BE2C (cell line): Measurements from ENCODE around the gene STX16.

Experiments used
- DNase-seq: peaks from one replicate; pipeline ENCODE4 v3.0.0-alpha.2; 2020
- H3K27me3 ChIP-seq: fragments of 250-450 bp; sonication (Bioruptor Pico); 2 replicates; pipeline ENCODE4 v1.5.1; 2020; ENCODE audit warnings: mild to moderate bottlenecking
- H3K36me3 ChIP-seq: fragments of 250-450 bp; sonication (Bioruptor Pico); 2 replicates; pipeline ENCODE4 v1.5.1; 2020; ENCODE audit warnings: mild to moderate bottlenecking
- H3K4me1 ChIP-seq: fragments of 250-450 bp; sonication (Bioruptor Pico); 2 replicates; pipeline ENCODE4 v1.5.1; 2020
- H3K4me3 ChIP-seq: 2 replicates; pipeline ENCODE4 v1.5.1; 2011; ENCODE audit warnings: low read depth, low read length
- H3K9me3 ChIP-seq: fragments of 250-450 bp; sonication (Bioruptor Pico); 2 replicates; pipeline ENCODE4 v1.5.1; 2020
- CTCF ChIP-seq: IDR thresholded peaks from 2 replicates; pipeline ENCODE4 v1.5.1; 2012; ENCODE audit warnings: mild to moderate bottlenecking, low read depth, low read length

The STX16 gene

GRCh38 chr20:58621906-58622548, 29.1 kb upstream of the STX16 start:
- peak; percentile 29; the same call in 1 of the 2 replicates for TF ChIP-seq CTCF
- Histone ChIP-seq H3K4me3 (no peak overlapping the region), H3K4me1 (peaks cover 9% of the 10 kb centered on the region), H3K27me3 (no peaks in the 10 kb centered on the region), H3K9me3 (no peaks in the 10 kb centered on the region), H3K36me3 (no peaks in the 10 kb centered on the region)
- no peak for DNase-seq

- no peak for DNase-seq
- H3K9me3 ChIP-seq: no peaks in the 10 kb centered on the region
- no peaks in the 10 kb centered on the region for H3K27me3 ChIP-seq
- H3K4me3 ChIP-seq: no peak overlapping the region
- TF ChIP-seq CTCF: no peak
- no peaks in the 10 kb centered on the region for H3K36me3 ChIP-seq
- H3K4me1 ChIP-seq: peaks cover 9% of the 10 kb centered on the region
These were observed 28.2 kb upstream of the STX16 start for GRCh38 chr20:58622671-58623578.

- TF ChIP-seq CTCF: no peak
- Histone ChIP-seq H3K27me3 (no peaks in the 10 kb centered on the region), H3K36me3 (no peaks in the 10 kb centered on the region), H3K4me3 (no peak overlapping the region), H3K9me3 (no peaks in the 10 kb centered on the region), H3K4me1 (peaks cover 10% of the 10 kb centered on the region)
- DNase-seq: peak; percentile 88
These were observed 27.3 kb upstream of the STX16 start for GRCh38 chr20:58623579-58624473.

- no peak for DNase-seq
- Histone ChIP-seq H3K36me3 (no peaks in the 10 kb centered on the region), H3K4me1 (peaks cover 18% of the 10 kb centered on the region), H3K27me3 (no peaks in the 10 kb centered on the region), H3K4me3 (no peak overlapping the region), H3K9me3 (no peaks in the 10 kb centered on the region)
- TF ChIP-seq CTCF: no peak
These were observed 26.4 kb upstream of the STX16 start for GRCh38 chr20:58624687-58625086.

GRCh38 chr20:58625585-58625984, 25.5 kb upstream of the STX16 start:
- DNase-seq: no peak
- H3K4me1 ChIP-seq: peaks cover 19% of the 10 kb centered on the region
- H3K36me3 ChIP-seq: no peaks in the 10 kb centered on the region

More at GRCh38 chr20:58625585-58625984, 25.5 kb upstream of the STX16 start:
- Histone ChIP-seq H3K27me3 (no peaks in the 10 kb centered on the region), H3K9me3 (no peaks in the 10 kb centered on the region), H3K4me3 (no peak overlapping the region)
- no peak for TF ChIP-seq CTCF
